Globus pallidus (tissue), 1 donor: ENCODE results near the gene HSF2.

Experiments used
- DNase-seq: peaks from one replicate; pipeline ENCODE4 v3.0.0-alpha.2; 2015; ENCODE audit warnings: low spot score

Gene HSF2

GRCh38 chr6:122399055-122399347 is 451 bp upstream of the HSF2 start:
- DNase-seq = no peak

- no peak for DNase-seq
These were observed 634 bp downstream of the HSF2 start for GRCh38 chr6:122400121-122400450.

- DNase-seq = no peak
These were observed 1.1 kb downstream of the HSF2 start for GRCh38 chr6:122400462-122401089.

GRCh38 chr6:122401104-122401503 is 1.7 kb downstream of the HSF2 start:
- no peak for DNase-seq

GRCh38 chr6:122404444-122404843 is 5.0 kb downstream of the HSF2 start:
- DNase-seq = no peak

- no peak for DNase-seq
These were observed 6.0 kb downstream of the HSF2 start for GRCh38 chr6:122405417-122405816.

- DNase-seq = no peak
These were observed 6.7 kb downstream of the HSF2 start for GRCh38 chr6:122406187-122406586.

GRCh38 chr6:122407712-122408111 is 8.3 kb downstream of the HSF2 start:
- DNase-seq = no peak

GRCh38 chr6:122408240-122408639 is 8.8 kb downstream of the HSF2 start:
- DNase-seq = no peak

- DNase-seq = no peak
These were observed 9.4 kb downstream of the HSF2 start for GRCh38 chr6:122408702-122409458.

GRCh38 chr6:122412001-122412400 is 12.5 kb downstream of the HSF2 start:
- no peak for DNase-seq

- DNase-seq = no peak
These were observed 17.4 kb downstream of the HSF2 start for GRCh38 chr6:122416825-122417224.

GRCh38 chr6:122422003-122422402 is 22.6 kb downstream of the HSF2 start:
- no peak for DNase-seq

- no peak for DNase-seq
These were observed 23.3 kb downstream of the HSF2 start for GRCh38 chr6:122422614-122423267.

GRCh38 chr6:122423734-122424133 is 24.3 kb downstream of the HSF2 start:
- no peak for DNase-seq

- no peak for DNase-seq
These were observed 27.1 kb downstream of the HSF2 start for GRCh38 chr6:122426597-122426996.

GRCh38 chr6:122428781-122429180 is 29.3 kb downstream of the HSF2 start:
- DNase-seq = no peak

GRCh38 chr6:122429323-122429722 is 29.9 kb downstream of the HSF2 start:
- no peak for DNase-seq

GRCh38 chr6:122431780-122432179 is 32.3 kb downstream of the HSF2 start:
- no peak for DNase-seq

GRCh38 chr6:122432816-122433215 is 33.4 kb downstream of the HSF2 start:
- no peak for DNase-seq

GRCh38 chr6:122438975-122439374 is 39.5 kb downstream of the HSF2 start:
- no peak for DNase-seq

- DNase-seq = no peak
These were observed 45.8 kb downstream of the HSF2 start for GRCh38 chr6:122445274-122445673.

- no peak for DNase-seq
These were observed 49.6 kb downstream of the HSF2 start for GRCh38 chr6:122449069-122449468.

GRCh38 chr6:122452509-122452908 is 53.1 kb downstream of the HSF2 start:
- DNase-seq = no peak
